ENCODE data around the gene C16orf74. TPM values are rescaled to one million over a fixed set of nuclear protein-coding genes. Genes with fewer than 3 reads are reported as not detected.

The C16orf74 gene
- total RNA-seq, 1 donor from 2014 or later = 2.2 TPM

DNA sequence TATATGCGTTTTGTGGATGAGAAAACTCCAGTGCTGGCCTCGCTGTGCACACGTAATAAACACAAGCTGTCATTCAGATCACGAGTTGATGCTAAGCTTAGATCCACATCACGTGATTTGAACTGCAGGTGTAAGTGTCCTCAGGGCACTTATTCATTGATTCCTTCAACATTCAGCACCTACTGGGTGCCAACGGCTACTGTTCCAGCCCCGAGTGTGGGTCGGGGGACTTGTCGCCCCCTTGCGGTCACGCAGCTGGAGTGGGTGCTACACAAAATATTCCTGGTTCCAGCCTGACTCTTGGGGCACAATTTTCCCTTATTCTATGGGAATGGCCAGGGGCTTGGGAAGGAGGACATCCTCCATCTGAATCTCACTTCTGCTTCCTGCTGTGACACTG is 32.2 kb downstream of the C16orf74 start:
- peak in 1 of 2 donors; percentile 33 for DNase-seq (ENCODE audit: low read depth in 2 of 2)

DNA sequence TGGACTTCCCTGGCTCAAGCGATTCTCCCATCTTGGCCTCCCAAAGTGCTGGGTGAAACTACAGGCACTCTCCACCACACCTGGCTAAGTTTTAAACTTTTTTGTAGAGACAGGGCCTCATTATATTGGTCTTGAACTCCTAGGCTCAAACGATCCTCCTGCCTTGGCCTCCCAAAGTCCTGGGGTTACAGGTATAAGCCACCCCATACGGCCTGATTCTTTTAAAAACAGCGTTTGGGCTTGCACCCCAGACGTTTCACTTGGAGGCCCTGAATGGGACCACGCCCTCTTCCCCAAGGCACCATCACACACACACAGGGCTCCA is 32.8 kb downstream of the C16orf74 start:
- DNase-seq (ENCODE audit: low read depth in 2 of 2) = no peak

GRCh38 chr16:85717393-85718152 is 33.3 kb downstream of the C16orf74 start:
- DNase-seq (ENCODE audit: low read depth in 2 of 2) = peak; percentile 65 to 77

DNA sequence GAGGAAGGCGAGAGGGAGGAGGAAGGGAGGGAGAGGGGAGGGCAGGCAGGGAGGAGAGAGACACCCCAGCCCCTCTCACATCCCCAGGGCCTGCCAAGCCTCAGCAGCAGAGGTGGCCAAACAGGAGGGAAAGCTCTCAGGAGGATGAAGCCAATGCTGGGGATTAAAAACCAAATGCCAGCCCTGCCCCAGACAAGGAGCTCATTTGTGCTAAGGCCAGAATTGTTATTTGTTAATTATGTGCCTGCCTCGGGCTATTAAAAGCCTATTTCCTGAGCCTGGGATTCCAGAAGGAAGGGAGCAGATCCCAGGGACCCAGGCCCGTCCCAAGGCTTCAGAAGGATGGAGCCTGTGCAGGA is 34.2 kb downstream of the C16orf74 start:
- DNase-seq (ENCODE audit: low read depth in 2 of 2) = no peak

- DNase-seq (ENCODE audit: low read depth in 2 of 2) = no peak
Measured at GRCh38 chr16:85716022-85716679, 34.7 kb downstream of the C16orf74 start.

GRCh38 chr16:85715169-85716021 is 35.5 kb downstream of the C16orf74 start:
- peak; percentile 65 to 85 for DNase-seq (ENCODE audit: low read depth in 2 of 2)

DNA sequence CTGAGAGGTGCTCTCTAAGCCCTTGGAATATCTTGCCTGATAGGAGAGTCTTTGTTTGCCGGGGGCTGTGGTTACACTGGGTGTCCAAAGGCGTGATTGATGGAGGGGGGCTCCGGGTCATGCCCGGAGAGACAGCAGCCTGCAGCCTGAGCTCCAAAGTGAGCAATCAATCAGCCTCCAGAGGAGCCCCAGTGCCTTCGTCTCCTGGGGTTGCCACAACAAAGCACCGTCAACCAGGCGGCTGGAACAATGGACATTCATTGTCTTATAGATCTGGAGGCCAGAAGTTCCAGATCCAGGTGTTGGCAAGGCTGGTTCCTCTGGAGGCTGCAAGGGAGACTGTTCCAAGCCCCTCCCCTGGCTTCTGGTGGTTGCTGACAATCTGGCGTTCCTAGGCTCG is 38.1 kb downstream of the C16orf74 start:
- peak in 1 of 2 donors; percentile 13 for DNase-seq (ENCODE audit: low read depth in 2 of 2)

GRCh38 chr16:85711982-85712587 is 38.8 kb downstream of the C16orf74 start:
- no peak for DNase-seq (ENCODE audit: low read depth in 2 of 2)

DNA sequence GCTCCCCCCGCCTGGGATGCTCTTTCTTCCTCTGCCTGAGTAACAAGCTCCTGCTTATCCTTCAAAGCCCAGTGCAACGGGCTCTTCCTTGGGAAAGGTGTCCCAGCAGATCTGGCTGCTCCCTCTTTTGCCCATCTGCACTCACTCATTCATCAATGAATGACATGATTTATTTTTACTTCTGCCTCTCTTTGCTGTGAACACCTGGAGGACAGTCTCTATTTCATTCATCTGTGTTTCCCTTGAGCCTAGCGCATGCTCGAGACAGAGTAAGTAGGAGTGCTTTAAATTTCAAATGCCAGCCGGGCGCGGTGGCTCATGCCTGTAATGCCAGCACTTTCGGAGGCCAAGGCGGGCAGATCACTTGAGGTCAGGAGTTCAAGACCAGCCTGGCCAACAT is 40.2 kb downstream of the C16orf74 start:
- DNase-seq (ENCODE audit: low read depth in 2 of 2) = no peak

DNA sequence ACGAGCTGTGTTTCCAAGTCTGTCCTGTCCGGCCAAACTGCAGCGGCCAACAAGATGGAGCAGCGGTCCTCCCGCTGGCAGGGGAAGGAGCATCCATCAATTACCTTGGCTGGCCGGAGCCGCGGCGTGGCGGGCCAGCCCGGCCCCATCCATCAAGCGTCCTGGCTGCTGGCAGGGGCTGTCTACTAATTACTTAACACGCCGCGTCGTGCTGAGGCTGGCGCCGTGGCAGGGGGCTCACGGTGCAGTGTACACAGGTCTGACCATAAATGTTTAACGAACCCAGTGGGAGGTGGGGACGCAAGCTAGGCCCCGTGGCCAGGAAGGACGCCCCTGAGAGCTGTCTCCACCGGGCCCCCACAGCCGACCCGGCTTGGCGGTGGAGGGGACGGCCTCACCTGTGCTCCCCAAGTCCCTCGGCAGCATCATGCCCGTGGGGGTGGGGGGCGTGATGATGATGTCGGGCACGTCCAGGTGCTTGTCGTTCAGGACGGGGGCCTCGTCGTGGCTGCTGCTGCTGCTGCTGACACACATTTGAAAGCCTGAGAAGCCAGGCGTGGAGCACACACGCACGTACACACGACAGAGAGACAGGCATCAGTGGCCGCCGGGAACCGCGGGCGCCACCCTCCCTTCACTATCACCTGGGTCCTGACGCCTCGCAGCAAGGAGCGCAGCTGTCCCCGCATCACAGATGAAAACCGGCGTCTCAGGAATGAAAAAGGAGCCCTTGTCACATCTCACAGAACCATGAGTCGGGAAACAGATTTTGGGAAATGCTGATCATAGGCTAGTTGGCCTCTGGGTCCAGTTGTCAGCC is 40.9 kb downstream of the C16orf74 start:
- DNase-seq (ENCODE audit: low read depth in 2 of 2) = no peak

DNA sequence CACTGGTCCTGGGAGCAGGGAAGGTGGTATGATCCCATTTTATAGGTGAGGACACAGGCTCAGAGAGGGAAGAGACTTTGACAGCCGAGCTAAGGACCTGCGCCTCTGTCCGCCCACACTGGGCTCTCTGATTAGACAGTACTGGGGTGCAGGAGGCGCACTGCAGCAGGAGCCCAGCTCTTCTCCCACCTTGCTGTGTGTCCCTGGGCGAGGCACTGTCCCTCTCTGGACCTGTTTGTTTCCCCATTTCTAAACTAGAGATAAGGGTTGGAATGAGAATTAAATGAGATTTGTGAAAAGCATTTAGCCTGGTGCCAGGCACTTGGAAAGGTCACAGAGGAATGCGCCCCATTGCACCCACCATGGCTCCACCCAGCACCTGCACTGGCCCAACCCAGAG is 42.6 kb downstream of the C16orf74 start:
- no peak for DNase-seq (ENCODE audit: low read depth in 2 of 2)

- DNase-seq (ENCODE audit: low read depth in 2 of 2) = no peak
Measured at GRCh38 chr16:85707528-85708095, 43.3 kb downstream of the C16orf74 start.

GRCh38 chr16:85706449-85707034 is 44.4 kb downstream of the C16orf74 start:
- no peak for DNase-seq (ENCODE audit: low read depth in 2 of 2)

- DNase-seq (ENCODE audit: low read depth in 2 of 2) = no peak
Measured at GRCh38 chr16:85704900-85705846, 45.7 kb downstream of the C16orf74 start.

GRCh38 chr16:85704011-85704410 is 46.9 kb downstream of the C16orf74 start:
- no peak for DNase-seq (ENCODE audit: low read depth in 2 of 2)

DNA sequence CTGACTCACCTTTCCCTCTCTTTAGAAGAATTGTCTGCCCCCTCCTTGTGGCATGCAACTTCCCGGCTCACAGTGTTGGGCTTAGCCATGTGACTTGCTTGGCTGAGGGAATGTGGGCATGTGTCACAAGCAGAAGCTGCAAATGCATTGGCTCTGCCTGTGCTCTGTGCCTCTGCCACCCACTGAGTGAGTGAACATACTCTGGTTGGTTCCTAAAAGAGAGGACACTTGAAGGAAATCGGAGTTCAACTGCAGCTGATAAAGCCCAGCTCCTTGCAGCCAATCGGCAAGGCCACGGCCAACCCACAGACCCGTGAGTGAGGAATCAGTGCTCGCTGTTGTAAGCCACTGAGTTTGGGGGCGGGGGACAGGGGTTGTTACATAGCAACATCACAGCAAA is 51.3 kb downstream of the C16orf74 start:
- peak in 1 of 2 donors; percentile 36 for DNase-seq (ENCODE audit: low read depth in 2 of 2)

GRCh38 chr16:85698935-85699558 is 51.8 kb downstream of the C16orf74 start:
- no peak for DNase-seq (ENCODE audit: low read depth in 2 of 2)

GRCh38 chr16:85698459-85698891 is 52.4 kb downstream of the C16orf74 start:
- no peak for DNase-seq (ENCODE audit: low read depth in 2 of 2)

GRCh38 chr16:85697431-85697830 is 53.5 kb downstream of the C16orf74 start:
- no peak for DNase-seq (ENCODE audit: low read depth in 2 of 2)
